Measurements from ENCODE around the gene WIF1. TPM values are rescaled to one million over a fixed set of nuclear protein-coding genes. Genes with fewer than 3 reads are reported as not detected.

The WIF1 gene
- total RNA-seq, 1 experiment from 2014 or later = not detected

DNA sequence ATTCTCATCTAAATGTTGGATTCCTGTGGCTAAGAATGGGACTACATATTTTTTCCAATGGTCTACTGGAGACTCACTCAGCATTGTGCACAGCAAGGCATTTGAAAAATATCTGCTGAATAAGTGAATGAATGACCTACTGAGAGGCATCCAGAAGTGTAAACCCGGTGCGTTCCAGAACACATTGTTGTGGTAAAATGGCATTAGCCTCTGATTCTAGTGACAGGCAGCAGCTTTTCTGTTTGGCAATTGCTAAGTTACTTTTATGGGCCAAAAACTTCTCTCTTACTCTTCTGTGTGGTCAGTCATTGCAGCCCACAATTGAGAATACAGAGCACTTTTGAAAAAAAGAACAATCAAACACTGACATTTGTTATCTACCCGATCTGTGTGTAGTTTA lies 36.5 kb downstream of the WIF1 start:
- Histone ChIP-seq H3K27me3 (ENCODE audit: insufficient read depth, low read depth) (peaks cover 3% of the 10 kb centered on the region; the same call in 1 of the 2 replicates), H3K4me2 (no peak overlapping the region), H3K9me2 (ENCODE audit: insufficient read depth) (no peaks in the 10 kb centered on the region), H3K4me1 (replicated peaks; ENCODE audit: insufficient read depth) (no peaks in the 10 kb centered on the region), H3K4me3 (no peak overlapping the region), H3K36me3 (ENCODE audit: low read depth) (no peaks in the 10 kb centered on the region), H3K9me3 (ENCODE audit: insufficient read depth, low read depth) (no peaks in the 10 kb centered on the region), H4K20me1 (ENCODE audit: insufficient read depth) (no peaks in the 10 kb centered on the region), H2AFZ (no peak overlapping the region), H3F3A (ENCODE audit: insufficient read depth, low read depth) (no peaks in the 10 kb centered on the region), H3K79me2 (ENCODE audit: low read depth) (no peaks in the 10 kb centered on the region), H3K27ac (no peak overlapping the region)
- BruUV-seq (replicated peaks) = no TSS peak
- intact Hi-C loops (cut with micrococcal nuclease; ENCODE audit: unreplicated experiment) = no loop called here
- TF ChIP-seq, protein P1, sequence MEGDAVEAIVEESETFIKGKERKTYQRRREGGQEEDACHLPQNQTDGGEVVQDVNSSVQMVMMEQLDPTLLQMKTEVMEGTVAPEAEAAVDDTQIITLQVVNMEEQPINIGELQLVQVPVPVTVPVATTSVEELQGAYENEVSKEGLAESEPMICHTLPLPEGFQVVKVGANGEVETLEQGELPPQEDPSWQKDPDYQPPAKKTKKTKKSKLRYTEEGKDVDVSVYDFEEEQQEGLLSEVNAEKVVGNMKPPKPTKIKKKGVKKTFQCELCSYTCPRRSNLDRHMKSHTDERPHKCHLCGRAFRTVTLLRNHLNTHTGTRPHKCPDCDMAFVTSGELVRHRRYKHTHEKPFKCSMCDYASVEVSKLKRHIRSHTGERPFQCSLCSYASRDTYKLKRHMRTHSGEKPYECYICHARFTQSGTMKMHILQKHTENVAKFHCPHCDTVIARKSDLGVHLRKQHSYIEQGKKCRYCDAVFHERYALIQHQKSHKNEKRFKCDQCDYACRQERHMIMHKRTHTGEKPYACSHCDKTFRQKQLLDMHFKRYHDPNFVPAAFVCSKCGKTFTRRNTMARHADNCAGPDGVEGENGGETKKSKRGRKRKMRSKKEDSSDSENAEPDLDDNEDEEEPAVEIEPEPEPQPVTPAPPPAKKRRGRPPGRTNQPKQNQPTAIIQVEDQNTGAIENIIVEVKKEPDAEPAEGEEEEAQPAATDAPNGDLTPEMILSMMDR (conservative IDR thresholded peaks at IDR 0.05) = no peak
- no peak for TF ChIP-seq EZH2 (IDR thresholded peaks at IDR 0.05; ENCODE audit: low read depth)
- CTCF ChIA-PET = no interaction called here
- DNase-seq = no peak
- POLR2A ChIA-PET (ENCODE audit: unreplicated experiment) = no interaction called here

DNA sequence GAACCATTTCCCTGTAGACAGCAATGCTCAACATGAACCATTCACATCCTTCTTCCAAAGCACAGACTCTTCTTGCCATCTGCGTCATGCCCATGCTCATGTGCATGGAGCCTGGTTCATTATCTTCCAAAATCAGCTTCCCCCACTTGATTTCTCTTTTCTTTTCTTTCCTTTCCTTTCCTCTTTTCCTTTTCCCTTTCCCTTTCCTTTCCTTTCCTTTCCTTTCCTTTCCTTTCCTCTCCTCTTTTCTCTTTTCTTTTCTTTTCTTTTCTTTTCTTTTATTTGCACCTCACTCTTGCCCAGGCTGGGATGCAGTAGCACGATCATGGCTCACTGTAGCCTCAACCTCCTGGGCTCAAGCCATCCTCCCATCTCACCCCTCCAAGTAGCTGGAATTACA lies 37.5 kb downstream of the WIF1 start:
- no peak overlapping the region for H3K4me3 ChIP-seq
- H3K27me3 ChIP-seq (ENCODE audit: insufficient read depth, low read depth) = peaks cover 3% of the 10 kb centered on the region; the same call in 1 of the 2 replicates
- no TSS peak for BruUV-seq (replicated peaks)
- H3F3A ChIP-seq (ENCODE audit: insufficient read depth, low read depth) = no peaks in the 10 kb centered on the region
- CTCF ChIA-PET = no interaction called here
- H2AFZ ChIP-seq = no peak overlapping the region
- no peaks in the 10 kb centered on the region for H3K4me1 ChIP-seq (replicated peaks; ENCODE audit: insufficient read depth)
- intact Hi-C loops (cut with micrococcal nuclease; ENCODE audit: unreplicated experiment) = no loop called here
- H3K9me3 ChIP-seq (ENCODE audit: insufficient read depth, low read depth) = no peaks in the 10 kb centered on the region
- no peaks in the 10 kb centered on the region for H3K79me2 ChIP-seq (ENCODE audit: low read depth)
- DNase-seq = no peak
- no peaks in the 10 kb centered on the region for H3K36me3 ChIP-seq (ENCODE audit: low read depth)
- no peaks in the 10 kb centered on the region for H3K9me2 ChIP-seq (ENCODE audit: insufficient read depth)
- no peak for TF ChIP-seq EZH2 (IDR thresholded peaks at IDR 0.05; ENCODE audit: low read depth)
- TF ChIP-seq, protein P1 (conservative IDR thresholded peaks at IDR 0.05) = no peak
- no peak overlapping the region for H3K27ac ChIP-seq
- POLR2A ChIA-PET (ENCODE audit: unreplicated experiment) = no interaction called here
- no peak overlapping the region for H3K4me2 ChIP-seq
- H4K20me1 ChIP-seq (ENCODE audit: insufficient read depth) = no peaks in the 10 kb centered on the region

DNA sequence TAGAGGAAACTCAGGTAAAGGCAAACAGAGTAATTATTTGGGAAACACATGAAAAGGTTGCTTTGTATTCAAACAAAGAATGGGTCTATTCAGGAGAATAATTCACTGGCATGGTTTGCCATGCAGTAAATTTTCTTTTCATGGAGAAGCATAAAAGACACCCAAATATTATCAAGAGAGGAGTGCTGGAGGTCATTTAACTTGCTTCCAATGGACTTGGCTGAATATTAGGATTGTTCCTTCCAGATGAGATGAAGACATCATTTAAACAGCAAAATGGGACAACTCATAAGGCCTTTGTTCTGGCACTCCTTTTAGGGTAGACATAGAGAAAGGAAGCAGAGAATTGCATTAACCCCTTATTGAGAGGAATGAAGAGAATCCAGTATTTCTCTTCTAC lies 38.7 kb downstream of the WIF1 start:
- intact Hi-C loops (cut with micrococcal nuclease; ENCODE audit: unreplicated experiment) = no loop called here

More for the DNA sequence above, 38.7 kb downstream of the WIF1 start:
- Histone ChIP-seq H3K4me2 (no peak overlapping the region), H3K27me3 (ENCODE audit: insufficient read depth, low read depth) (peaks cover 3% of the 10 kb centered on the region; the same call in 1 of the 2 replicates), H3K36me3 (ENCODE audit: low read depth) (no peaks in the 10 kb centered on the region), H3K4me3 (no peak overlapping the region), H3K27ac (no peak overlapping the region), H3K79me2 (ENCODE audit: low read depth) (no peaks in the 10 kb centered on the region), H4K20me1 (ENCODE audit: insufficient read depth) (no peaks in the 10 kb centered on the region), H3F3A (ENCODE audit: insufficient read depth, low read depth) (no peaks in the 10 kb centered on the region), H3K4me1 (replicated peaks; ENCODE audit: insufficient read depth) (no peaks in the 10 kb centered on the region), H3K9me2 (ENCODE audit: insufficient read depth) (no peaks in the 10 kb centered on the region), H3K9me3 (ENCODE audit: insufficient read depth, low read depth) (no peaks in the 10 kb centered on the region), H2AFZ (no peak overlapping the region)
- DNase-seq = no peak
- BruUV-seq (replicated peaks) = no TSS peak
- CTCF ChIA-PET = no interaction called here
- POLR2A ChIA-PET (ENCODE audit: unreplicated experiment) = no interaction called here
- TF ChIP-seq, protein P1 (conservative IDR thresholded peaks at IDR 0.05) = no peak
- TF ChIP-seq EZH2 (IDR thresholded peaks at IDR 0.05; ENCODE audit: low read depth) = no peak

Data from PC-9 (cell line).